ENCODE measurements around the gene CNR2.

GRCh38 chr1:23824711-23825075 is 88.5 kb downstream of the CNR2 start:
- no peak for TF ChIP-seq PKNOX1 (IDR thresholded peaks at IDR 0.05)
- TF ChIP-seq ARNT (IDR thresholded peaks at IDR 0.05), result no peak
- no peak for TF ChIP-seq ZNF384 (IDR thresholded peaks at IDR 0.05)
- TF ChIP-seq SP1 (IDR thresholded peaks at IDR 0.05), result no peak
- no peak for TF ChIP-seq ELF4 (IDR thresholded peaks at IDR 0.05)
- TF ChIP-seq NFRKB (IDR thresholded peaks at IDR 0.05), result no peak
- no peak for TF ChIP-seq L3MBTL2 (conservative IDR thresholded peaks at IDR 0.05)
- TF ChIP-seq HDGF (IDR thresholded peaks at IDR 0.05; ENCODE audit: borderline replicate concordance), result no peak
- no peak for TF ChIP-seq SUZ12 (IDR thresholded peaks at IDR 0.05)
- TF ChIP-seq FOXK2 (IDR thresholded peaks at IDR 0.05), result no peak
- TF ChIP-seq FOXM1 (IDR thresholded peaks at IDR 0.05; ENCODE audit: borderline replicate concordance), result no peak

Data from HEK293T (cell line).